PC-3 (cell line): Measurements from ENCODE around the gene B4GALNT4. TPM values are rescaled to one million over a fixed set of nuclear protein-coding genes. Genes with fewer than 3 reads are reported as not detected.

Experiments
- ATAC-seq: fragments of 200-7000 bp; cut with Tn5 transposase; 2 replicates; pipeline ENCODE4 v1.9.1; 2020; ENCODE audit warnings: mild to moderate bottlenecking, moderate library complexity
- BruUV-seq: library from RNA; stranded (reverse); fragments of 400-500 nt; replicated peaks from 2 replicates; lab custom pipeline; 2021; lab: Mats Ljungman, UMichigan
- CTCF ChIA-PET: fragments of 300-600 bp; sonication (Branson Sonifier 250); formaldehyde crosslinking; loops from one replicate; lab custom pipeline; 2022; ENCODE audit warnings: antibody characterized with exemption; lab: Charles Lee
- POLR2A ChIA-PET: fragments of 300-600 bp; sonication (Branson Sonifier 250); formaldehyde crosslinking; loops from one replicate; lab custom pipeline; 2022; ENCODE audit warnings: antibody characterized with exemption; ENCODE audit not compliant: unreplicated experiment; lab: Charles Lee
- DNase-seq: peaks from one replicate; pipeline ENCODE4 v3.0.0-alpha.2; 2015
- H2AFZ ChIP-seq: fragments of 300-600 bp; sonication (generic); 2 replicates; pipeline ENCODE4 v1.6.0; 2016; ENCODE audit warnings: antibody characterized with exemption, low read length
- H3F3A ChIP-seq: fragments of 300-600 bp; sonication (generic); one replicate; pipeline ENCODE4 v1.6.0; 2017; ENCODE audit warnings: antibody characterized with exemption, low read length, control low read depth, mild to moderate bottlenecking; ENCODE audit not compliant: unreplicated experiment
- H3K27ac ChIP-seq: fragments of 300-600 bp; sonication (generic); 2 replicates; pipeline ENCODE4 v1.5.1; 2016; ENCODE audit warnings: mild to moderate bottlenecking, low read length
- H3K27me3 ChIP-seq: fragments of 300-600 bp; sonication (generic); 2 replicates; pipeline ENCODE4 v1.6.1; 2016; ENCODE audit warnings: low read length, mixed read lengths
- H3K36me3 ChIP-seq: fragments of 300-600 bp; sonication (generic); 2 replicates; pipeline ENCODE4 v1.6.1; 2016; ENCODE audit warnings: low read depth, mixed run types, low read length, mixed read lengths
- H3K4me1 ChIP-seq: fragments of 300-600 bp; sonication (generic); 2 replicates; pipeline ENCODE4 v1.5.1; 2016; ENCODE audit warnings: low read length; ENCODE audit not compliant: insufficient read depth
- H3K4me2 ChIP-seq: fragments of 300-600 bp; sonication (generic); 2 replicates; pipeline ENCODE4 v1.6.0; 2016; ENCODE audit warnings: low read length
- H3K4me3 ChIP-seq: fragments of 300-600 bp; sonication (generic); 2 replicates; pipeline ENCODE4 v1.5.1; 2016; ENCODE audit warnings: mild to moderate bottlenecking, low read length, mixed read lengths
- H3K79me2 ChIP-seq: fragments of 300-600 bp; sonication (generic); 2 replicates; pipeline ENCODE4 v1.6.1; 2017; ENCODE audit warnings: low read length, mixed read lengths
- H3K9ac ChIP-seq: fragments of 300-600 bp; sonication (generic); 2 replicates; pipeline ENCODE4 v1.6.0; 2016; ENCODE audit warnings: mild to moderate bottlenecking, low read length
- H3K9me2 ChIP-seq: fragments of 300-600 bp; sonication (generic); replicated peaks from 2 replicates; pipeline ENCODE4 v1.6.1; 2016; ENCODE audit warnings: mixed run types, low read length, mixed read lengths
- H3K9me3 ChIP-seq: fragments of 300-600 bp; sonication (generic); 2 replicates; pipeline ENCODE4 v1.6.1; 2016; ENCODE audit warnings: low read length, mixed read lengths
- H4K20me1 ChIP-seq: fragments of 300-600 bp; sonication (generic); 2 replicates; pipeline ENCODE4 v1.6.1; 2016; ENCODE audit warnings: low read length, mixed read lengths
- EZH2 ChIP-seq: fragments of 300-600 bp; sonication (generic); IDR thresholded peaks from one replicate; pipeline ENCODE4 v1.6.1; 2017; ENCODE audit warnings: antibody characterized with exemption, mild to moderate bottlenecking, low read length; ENCODE audit not compliant: unreplicated experiment
- EZH2phosphoT487 ChIP-seq: fragments of 300-600 bp; sonication (generic); IDR thresholded peaks from 2 replicates; pipeline ENCODE4 v1.6.1; 2018; ENCODE audit warnings: mild to moderate bottlenecking, antibody characterized with exemption, low read length, borderline replicate concordance
- intact Hi-C: fragments of 100-400 bp; cut with micrococcal nuclease; formaldehyde crosslinking; loops from 2 replicates; pipeline ENCODE4 v1.9.0; 2023
- total RNA-seq: library from RNA; depleted of rRNA; stranded (reverse); fragments of >200 nt; gene quantifications from 2 replicates; pipeline ENCODE4 v1.2.3, GENCODE V29; 2014
- TF ChIP-seq, protein P1 (sequence below): fragments of 300-600 bp; sonication (generic); conservative IDR thresholded peaks from 2 replicates; pipeline ENCODE4 v1.5.1; 2017; ENCODE audit warnings: antibody characterized with exemption, low read depth, mild to moderate bottlenecking, low read length

B4GALNT4 gene
- total RNA-seq, 1 experiment from 2014 or later, result 52.9 TPM

DNA sequence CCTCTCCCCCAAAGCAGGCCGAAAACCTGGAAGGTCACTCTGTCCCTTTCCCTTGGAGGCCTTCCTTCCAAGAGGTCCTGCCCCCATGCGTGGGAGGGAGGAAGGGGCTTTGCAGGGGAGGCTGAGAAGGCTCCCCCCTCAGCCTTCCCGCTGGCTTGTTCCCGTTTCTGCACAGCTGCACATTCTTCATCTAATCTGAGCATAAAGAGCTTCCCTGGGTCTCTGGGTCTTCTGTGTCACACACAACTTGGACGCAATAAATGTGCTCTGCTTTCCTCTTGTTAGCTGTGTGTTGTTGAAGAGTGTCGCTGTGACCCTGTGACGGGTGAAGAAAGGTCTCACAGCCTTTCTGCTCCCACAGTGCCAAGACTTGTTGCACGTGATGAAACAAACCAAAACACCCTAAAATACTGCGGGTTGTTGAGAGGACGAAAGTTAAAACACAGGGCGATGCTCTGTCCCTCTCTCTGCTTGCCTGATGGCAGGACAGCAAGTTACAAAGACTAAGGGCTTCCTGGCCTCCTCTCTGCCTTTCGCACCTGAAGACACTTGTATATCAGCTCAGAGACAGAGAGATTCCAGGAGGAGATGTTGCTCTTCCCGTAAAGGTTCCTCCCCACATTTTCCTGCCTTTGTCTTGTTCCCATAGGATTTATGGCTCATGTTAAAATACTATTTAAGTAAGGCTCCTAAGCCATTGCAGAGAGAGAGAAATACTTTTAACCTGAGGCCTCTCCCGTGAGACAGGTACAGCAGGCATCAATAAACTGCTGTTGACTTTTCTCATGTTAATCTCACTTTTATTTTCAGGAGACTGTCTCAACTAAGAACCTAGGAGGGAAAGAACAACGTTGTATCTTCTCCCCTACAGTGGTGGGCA, 33.3 kb upstream of the B4GALNT4 start:
- Histone ChIP-seq H4K20me1 (no peaks in the 10 kb centered on the region), H3K27ac (no peak overlapping the region), H3F3A (no peaks in the 10 kb centered on the region), H3K36me3 (no peaks in the 10 kb centered on the region), H3K9ac (no peak overlapping the region), H3K79me2 (no peaks in the 10 kb centered on the region), H3K9me2 (no peaks in the 10 kb centered on the region), H3K27me3 (peaks cover 7% of the 10 kb centered on the region), H3K9me3 (no peaks in the 10 kb centered on the region), H3K4me1 (no peaks in the 10 kb centered on the region), H2AFZ (0 out of 2 replicates have a peak overlapping the region, but pooled peaks have one; percentile 18), H3K4me3 (no peak overlapping the region), H3K4me2 (no peak overlapping the region)
- no peak for ATAC-seq
- DNase-seq, result no peak
- intact Hi-C loops, result no loop called here
- BruUV-seq, result no TSS peak
- ChIA-PET CTCF (no interaction called here), POLR2A (no interaction called here)
- TF ChIP-seq EZH2, result no peak
- TF ChIP-seq, protein P1, sequence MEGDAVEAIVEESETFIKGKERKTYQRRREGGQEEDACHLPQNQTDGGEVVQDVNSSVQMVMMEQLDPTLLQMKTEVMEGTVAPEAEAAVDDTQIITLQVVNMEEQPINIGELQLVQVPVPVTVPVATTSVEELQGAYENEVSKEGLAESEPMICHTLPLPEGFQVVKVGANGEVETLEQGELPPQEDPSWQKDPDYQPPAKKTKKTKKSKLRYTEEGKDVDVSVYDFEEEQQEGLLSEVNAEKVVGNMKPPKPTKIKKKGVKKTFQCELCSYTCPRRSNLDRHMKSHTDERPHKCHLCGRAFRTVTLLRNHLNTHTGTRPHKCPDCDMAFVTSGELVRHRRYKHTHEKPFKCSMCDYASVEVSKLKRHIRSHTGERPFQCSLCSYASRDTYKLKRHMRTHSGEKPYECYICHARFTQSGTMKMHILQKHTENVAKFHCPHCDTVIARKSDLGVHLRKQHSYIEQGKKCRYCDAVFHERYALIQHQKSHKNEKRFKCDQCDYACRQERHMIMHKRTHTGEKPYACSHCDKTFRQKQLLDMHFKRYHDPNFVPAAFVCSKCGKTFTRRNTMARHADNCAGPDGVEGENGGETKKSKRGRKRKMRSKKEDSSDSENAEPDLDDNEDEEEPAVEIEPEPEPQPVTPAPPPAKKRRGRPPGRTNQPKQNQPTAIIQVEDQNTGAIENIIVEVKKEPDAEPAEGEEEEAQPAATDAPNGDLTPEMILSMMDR, result no peak

DNA sequence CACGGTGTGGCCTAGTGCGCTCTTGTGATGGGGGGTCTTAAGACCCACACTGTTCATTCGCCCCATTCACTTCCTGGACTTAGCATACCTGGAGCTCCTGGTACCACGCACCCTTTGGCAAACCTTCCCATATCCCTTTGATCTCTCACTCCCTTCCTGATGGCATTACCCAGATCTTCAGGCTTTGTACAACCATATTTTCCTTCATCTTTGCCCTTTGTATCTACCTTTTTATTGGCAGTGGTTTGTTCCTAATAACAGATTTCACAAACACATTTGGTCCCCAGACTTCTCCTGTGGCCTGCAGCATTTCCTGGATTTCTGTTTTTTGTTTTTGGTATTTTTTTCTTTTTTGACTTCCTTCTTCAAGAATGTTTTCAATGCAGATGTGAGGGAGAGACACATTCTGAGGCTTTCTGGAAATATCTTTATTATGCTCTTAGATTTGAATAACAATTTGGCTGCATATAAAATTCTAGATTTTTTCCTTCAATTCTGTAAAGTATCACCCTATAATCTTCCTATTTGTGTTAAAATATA, 32.6 kb upstream of the B4GALNT4 start:
- Histone ChIP-seq H2AFZ (no peak overlapping the region), H3F3A (no peaks in the 10 kb centered on the region), H3K27me3 (peaks cover 7% of the 10 kb centered on the region), H3K79me2 (no peaks in the 10 kb centered on the region), H3K9ac (no peak overlapping the region), H3K4me2 (no peak overlapping the region), H3K9me3 (no peaks in the 10 kb centered on the region), H4K20me1 (no peaks in the 10 kb centered on the region), H3K4me1 (no peaks in the 10 kb centered on the region), H3K36me3 (no peaks in the 10 kb centered on the region), H3K27ac (no peak overlapping the region), H3K4me3 (no peak overlapping the region), H3K9me2 (no peaks in the 10 kb centered on the region)
- DNase-seq, result no peak
- POLR2A ChIA-PET, result no interaction called here
- TF ChIP-seq EZH2 (no peak), EZH2phosphoT487 (no peak)
- TF ChIP-seq, protein P1, result no peak
- BruUV-seq, result no TSS peak
- intact Hi-C loops, result no loop called here
- no peak for ATAC-seq
- CTCF ChIA-PET, result no interaction called here

DNA sequence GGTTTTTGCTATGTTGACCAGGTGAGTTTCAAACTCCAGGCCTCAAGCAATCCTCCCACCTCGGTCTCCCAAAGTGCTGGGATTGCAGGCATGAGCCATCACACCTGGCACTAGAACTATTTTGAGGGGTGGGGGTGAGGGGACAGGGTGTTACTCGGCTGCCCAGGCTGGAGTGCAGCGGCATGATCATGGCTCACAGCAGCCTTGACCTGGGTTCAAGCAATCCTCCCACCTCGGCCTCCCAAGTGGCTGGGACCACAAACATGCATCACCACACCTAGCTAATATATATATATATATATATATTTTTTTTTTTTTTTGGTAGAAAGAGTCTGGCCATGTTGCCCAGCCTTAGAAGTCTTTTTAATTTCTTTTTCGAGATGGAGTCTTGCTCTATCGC, 31.6 kb upstream of the B4GALNT4 start:
- Histone ChIP-seq H3K9me3 (no peaks in the 10 kb centered on the region), H3K36me3 (no peaks in the 10 kb centered on the region), H3K9me2 (no peaks in the 10 kb centered on the region), H3K27ac (no peak overlapping the region), H2AFZ (no peak overlapping the region), H3K4me1 (no peaks in the 10 kb centered on the region), H3K27me3 (peaks cover 7% of the 10 kb centered on the region), H4K20me1 (no peaks in the 10 kb centered on the region), H3K9ac (no peak overlapping the region), H3K4me2 (no peak overlapping the region), H3F3A (no peaks in the 10 kb centered on the region), H3K4me3 (no peak overlapping the region), H3K79me2 (no peaks in the 10 kb centered on the region)
- BruUV-seq, result no TSS peak
- TF ChIP-seq EZH2phosphoT487, result no peak
- TF ChIP-seq EZH2, result no peak
- TF ChIP-seq, protein P1, result no peak
- ChIA-PET POLR2A (no interaction called here), CTCF (no interaction called here)
- ATAC-seq (no peak), DNase-seq (no peak)
- intact Hi-C loops, result no loop called here
